Prostate gland (tissue), 2 donors: ENCODE data around the gene C5orf15. TPM values are rescaled to one million over a fixed set of nuclear protein-coding genes. Genes with fewer than 3 reads are reported as not detected.

Source experiments
- DNase-seq: peaks from one replicate; pipeline ENCODE4 v3.0.0-alpha.2; 2019; ENCODE audit warnings: low spot score
- H3K27ac ChIP-seq, 2 donors: fragments of 200-600 bp; sonication (generic); 2 replicates each; pipeline ENCODE4 v1.5.1; 2017 to 2019
- H3K27me3 ChIP-seq: fragments of 200-600 bp; sonication (generic); replicated peaks from 2 replicates; pipeline ENCODE4 v1.5.1; 2019; ENCODE audit not compliant: insufficient read depth
- H3K36me3 ChIP-seq, 2 donors: fragments of 200-600 bp; sonication (generic); 1 replicate in 1 of 2; 2 replicates in 1 of 2; pipeline versions ENCODE4 v1.5.1 to v1.8.1; 2017 to 2019
- H3K4me1 ChIP-seq: fragments of 200-600 bp; sonication (generic); replicated peaks from 2 replicates; pipeline ENCODE4 v1.5.1; 2019
- H3K4me3 ChIP-seq, 2 donors: fragments of 200-600 bp; sonication (generic); 2 replicates each; pipeline ENCODE4 v1.5.1; 2017 to 2019
- H3K9me3 ChIP-seq: fragments of 200-600 bp; sonication (generic); 2 replicates; pipeline ENCODE4 v1.5.1; 2017
- POLR2A ChIP-seq: fragments of 450-650 bp; IDR thresholded peaks from one replicate; pipeline ENCODE4 v1.6.1; 2016; ENCODE audit warnings: antibody characterized with exemption, mild to moderate bottlenecking
- POLR2AphosphoS5 ChIP-seq: sonication (generic); formaldehyde crosslinking; IDR thresholded peaks from one replicate; pipeline ENCODE4 v1.6.1; 2017; ENCODE audit warnings: antibody characterized with exemption
- WGBS: methylation state at CpG from one replicate; pipeline ENCODE4 v1.1.5; 2018; 5-methylcytosine and 5-hydroxymethylcytosine counted together
- intact Hi-C: fragments of 100-400 bp; cut with DNase I; formaldehyde crosslinking; loops from one replicate; pipeline ENCODE4 v1.14.2; 2022
- total RNA-seq, 2 donors: library from RNA; depleted of rRNA; stranded (reverse); fragments of >200 nt; gene quantifications; one replicate each; pipeline ENCODE4 v1.1.0, GENCODE V29; 2016
- TF ChIP-seq, protein P1 (sequence below), 4 experiments: fragments of 200-600 bp in 2 of 4; fragments of 450-650 bp in 2 of 4; sonication (generic) in 2 of 4; IDR thresholded peaks; 1 replicate in 3 of 4; 2 replicates in 1 of 4; pipeline ENCODE4 v1.5.1; 2016 to 2019; ENCODE audit warnings: antibody characterized with exemption in 4 of 4, mild to moderate bottlenecking in 2 of 4, moderate library complexity in 2 of 4

C5orf15 gene
- total RNA-seq, 2 donors from 2014 or later, result 68.4 to 71.8 TPM

DNA sequence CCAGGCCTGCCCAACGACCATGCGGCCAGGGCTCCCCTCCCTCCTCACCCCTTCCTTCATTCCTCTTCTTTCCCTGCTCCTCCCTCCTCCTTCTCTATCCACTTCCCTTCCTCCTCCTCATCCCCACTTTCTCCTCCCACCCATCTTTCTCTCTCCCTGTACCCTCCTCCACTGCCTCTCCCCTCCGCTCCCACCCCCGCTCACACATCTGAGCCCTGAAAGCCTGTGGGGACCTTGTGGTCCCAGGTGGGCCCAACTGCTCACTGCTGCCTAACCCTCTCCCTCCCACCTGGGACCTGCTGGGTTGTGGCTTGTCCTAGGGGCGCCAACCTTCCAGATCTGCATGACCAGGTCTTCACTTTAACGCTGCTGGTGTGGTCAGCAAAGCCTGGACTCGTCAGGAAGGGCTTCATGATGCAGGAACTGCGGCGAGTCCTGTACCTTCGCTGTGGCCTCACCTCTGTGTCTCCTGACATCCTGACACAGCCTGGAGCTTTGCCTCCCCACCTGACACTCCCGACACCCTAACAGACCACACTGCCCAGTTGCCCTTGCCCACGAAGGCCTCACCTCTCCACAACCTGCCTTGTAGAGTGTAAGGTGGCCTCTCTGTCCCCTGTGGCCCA, 34.6 kb downstream of the C5orf15 start:
- H3K27me3 ChIP-seq, result no peaks in the 10 kb centered on the region
- intact Hi-C loops, result no loop called here
- H3K4me3 ChIP-seq, result no peak overlapping the region
- TF ChIP-seq, protein P1, sequence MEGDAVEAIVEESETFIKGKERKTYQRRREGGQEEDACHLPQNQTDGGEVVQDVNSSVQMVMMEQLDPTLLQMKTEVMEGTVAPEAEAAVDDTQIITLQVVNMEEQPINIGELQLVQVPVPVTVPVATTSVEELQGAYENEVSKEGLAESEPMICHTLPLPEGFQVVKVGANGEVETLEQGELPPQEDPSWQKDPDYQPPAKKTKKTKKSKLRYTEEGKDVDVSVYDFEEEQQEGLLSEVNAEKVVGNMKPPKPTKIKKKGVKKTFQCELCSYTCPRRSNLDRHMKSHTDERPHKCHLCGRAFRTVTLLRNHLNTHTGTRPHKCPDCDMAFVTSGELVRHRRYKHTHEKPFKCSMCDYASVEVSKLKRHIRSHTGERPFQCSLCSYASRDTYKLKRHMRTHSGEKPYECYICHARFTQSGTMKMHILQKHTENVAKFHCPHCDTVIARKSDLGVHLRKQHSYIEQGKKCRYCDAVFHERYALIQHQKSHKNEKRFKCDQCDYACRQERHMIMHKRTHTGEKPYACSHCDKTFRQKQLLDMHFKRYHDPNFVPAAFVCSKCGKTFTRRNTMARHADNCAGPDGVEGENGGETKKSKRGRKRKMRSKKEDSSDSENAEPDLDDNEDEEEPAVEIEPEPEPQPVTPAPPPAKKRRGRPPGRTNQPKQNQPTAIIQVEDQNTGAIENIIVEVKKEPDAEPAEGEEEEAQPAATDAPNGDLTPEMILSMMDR (IDR thresholded peaks at IDR 0.05), result no peak
- TF ChIP-seq POLR2AphosphoS5 (no peak), POLR2A (no peak)
- no peaks in the 10 kb centered on the region for H3K36me3 ChIP-seq
- no peaks in the 10 kb centered on the region for H3K4me1 ChIP-seq
- no peak for DNase-seq
- no peaks in the 10 kb centered on the region for H3K9me3 ChIP-seq
- no peak overlapping the region for H3K27ac ChIP-seq
- 89% methylated on average over 12 of the region's 12 CpGs for WGBS

DNA sequence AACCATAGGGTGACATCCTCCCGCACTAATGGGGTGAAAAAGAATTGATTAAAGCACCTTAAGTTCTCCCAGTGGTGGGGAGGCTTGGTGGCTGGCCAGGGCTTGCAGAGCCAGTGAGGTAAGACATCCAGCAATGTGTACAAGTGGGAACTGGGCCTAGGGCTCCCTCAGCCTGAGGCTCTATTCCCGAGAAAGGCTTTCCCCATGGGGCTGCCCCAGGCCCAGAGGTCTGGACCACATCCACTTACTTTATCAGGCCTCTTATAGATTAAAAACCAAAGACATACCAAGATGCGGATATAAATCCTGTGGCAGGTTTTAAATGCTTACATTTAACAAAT, 35.3 kb downstream of the C5orf15 start:
- TF ChIP-seq, protein P1 (IDR thresholded peaks at IDR 0.05), result no peak
- no peak for TF ChIP-seq POLR2A
- TF ChIP-seq POLR2AphosphoS5, result no peak
- Histone ChIP-seq H3K36me3 (no peaks in the 10 kb centered on the region), H3K9me3 (no peaks in the 10 kb centered on the region), H3K27me3 (no peaks in the 10 kb centered on the region), H3K4me1 (no peaks in the 10 kb centered on the region), H3K4me3 (no peak overlapping the region), H3K27ac (no peak overlapping the region)
- WGBS, result 55% methylated on average over 3 of the region's 3 CpGs
- intact Hi-C loops, result no loop called here
- no peak for DNase-seq

DNA sequence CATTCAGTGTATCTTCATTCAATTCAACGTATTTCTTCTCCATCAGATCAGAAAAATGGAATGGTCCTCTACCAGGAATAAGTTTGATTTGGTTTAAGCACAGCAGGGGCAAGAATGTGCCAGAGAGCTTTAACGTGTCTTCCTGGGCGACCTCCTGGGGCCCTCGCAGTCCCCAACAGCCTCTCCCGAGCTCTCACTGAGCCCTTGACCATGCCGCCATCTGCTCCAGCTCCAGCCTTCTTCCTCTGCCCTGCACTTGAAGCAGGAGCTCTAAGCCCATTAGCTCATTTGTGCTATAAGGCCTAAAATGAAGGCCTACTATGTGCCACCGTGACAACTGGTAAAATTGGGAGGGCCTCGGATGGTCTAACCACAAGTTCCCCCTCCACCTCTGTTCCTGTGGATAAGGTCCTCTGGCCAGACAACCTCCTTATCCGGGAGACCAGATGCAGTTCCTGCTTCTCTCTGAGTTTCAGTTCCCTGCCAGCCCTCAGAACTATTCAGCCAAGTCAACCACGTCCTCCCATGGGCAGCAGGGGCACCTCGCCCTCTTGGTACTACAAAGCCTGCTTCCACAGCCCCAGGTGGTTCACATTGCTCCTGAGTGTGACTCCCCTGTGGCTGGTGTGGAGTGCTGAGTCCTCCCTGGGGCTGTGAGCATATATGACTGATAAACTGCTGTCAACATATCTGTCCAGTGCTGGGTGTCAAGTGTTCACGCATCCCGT, 35.8 kb downstream of the C5orf15 start:
- Histone ChIP-seq H3K9me3 (no peaks in the 10 kb centered on the region), H3K27me3 (no peaks in the 10 kb centered on the region), H3K36me3 (no peaks in the 10 kb centered on the region), H3K27ac (no peak overlapping the region), H3K4me1 (no peaks in the 10 kb centered on the region), H3K4me3 (no peak overlapping the region)
- TF ChIP-seq POLR2AphosphoS5, result no peak
- no peak for TF ChIP-seq POLR2A
- TF ChIP-seq, protein P1 (IDR thresholded peaks at IDR 0.05), result no peak
- DNase-seq, result no peak
- intact Hi-C loops, result no loop called here
- WGBS, result 80% methylated on average over 13 of the region's 13 CpGs

DNA sequence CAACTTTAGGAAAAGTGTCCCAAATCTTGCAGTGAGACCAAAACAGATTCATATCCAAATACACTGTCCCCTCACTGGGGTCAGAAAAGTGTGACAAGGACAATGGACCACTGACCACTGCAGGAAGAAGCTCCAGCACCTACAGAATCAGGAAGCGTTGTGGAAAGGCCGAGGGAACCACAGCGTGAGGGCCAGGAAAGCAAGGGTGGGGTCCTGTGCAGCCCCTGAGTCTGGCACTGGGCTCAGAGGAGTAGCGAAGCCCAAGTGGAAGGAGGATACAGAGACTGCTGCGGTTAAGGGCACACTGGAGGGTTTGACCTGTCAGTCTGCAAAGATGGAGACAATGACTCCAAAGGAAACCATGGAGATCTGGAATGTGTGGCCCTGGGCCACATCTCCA, 36.9 kb downstream of the C5orf15 start:
- intact Hi-C loops, result no loop called here
- Histone ChIP-seq H3K4me1 (no peaks in the 10 kb centered on the region), H3K27ac (no peak overlapping the region), H3K4me3 (no peak overlapping the region), H3K36me3 (no peaks in the 10 kb centered on the region), H3K27me3 (no peaks in the 10 kb centered on the region), H3K9me3 (no peaks in the 10 kb centered on the region)
- DNase-seq, result no peak
- TF ChIP-seq, protein P1 (IDR thresholded peaks at IDR 0.05), result no peak
- TF ChIP-seq POLR2AphosphoS5 (no peak), POLR2A (no peak)
- 90% methylated on average over 5 of the region's 5 CpGs for WGBS

DNA sequence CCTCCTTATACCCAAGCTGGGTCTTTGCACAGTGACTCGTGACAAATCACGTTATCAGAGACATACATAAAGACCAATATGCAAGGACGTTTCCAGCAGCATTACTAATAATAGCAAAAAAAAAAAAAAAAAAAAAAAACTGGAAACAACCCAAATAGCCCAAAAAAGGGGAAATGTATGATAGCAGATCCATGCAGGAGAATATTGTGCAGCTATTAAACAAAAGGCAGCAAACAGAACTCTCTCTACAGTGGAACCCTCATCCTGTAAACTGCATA, 37.7 kb downstream of the C5orf15 start:
- no peak overlapping the region for H3K27ac ChIP-seq
- no peak for DNase-seq
- H3K27me3 ChIP-seq, result no peaks in the 10 kb centered on the region
- no peaks in the 10 kb centered on the region for H3K9me3 ChIP-seq
- no peak overlapping the region for H3K4me3 ChIP-seq
- no peaks in the 10 kb centered on the region for H3K36me3 ChIP-seq
- TF ChIP-seq POLR2A (no peak), POLR2AphosphoS5 (no peak)
- TF ChIP-seq, protein P1 (IDR thresholded peaks at IDR 0.05), result no peak
- H3K4me1 ChIP-seq, result no peaks in the 10 kb centered on the region
- intact Hi-C loops, result no loop called here
- 69% methylated on average over 3 of the region's 3 CpGs for WGBS
